HepG2 (cell line): ENCODE results near the gene PAPSS2. TPM values are rescaled to one million over a fixed set of nuclear protein-coding genes. Genes with fewer than 3 reads are reported as not detected.
A peak's percentile ranks its signal among the peaks of the same experiment; 100 is the strongest.

Source experiments
- ATAC-seq: fragments of 200-7000 bp; cut with Tn5 transposase; 3 replicates; pipeline ENCODE4 v1.9.1; 2020; ENCODE audit warnings: mild to moderate bottlenecking, moderate library complexity
- BruUV-seq: library from RNA; stranded (reverse); fragments of 400-500 nt; replicated peaks from 2 replicates; lab custom pipeline; 2021; lab: Mats Ljungman, UMichigan
- CTCF ChIA-PET: fragments of 300-600 bp; formaldehyde crosslinking; extraction: SDS; loops from one replicate; lab custom pipeline; 2021; ENCODE audit warnings: low total read pairs, inconsistent platforms, low intra/inter-chr PET ratio; lab: Yijun Ruan, JAX
- POLR2A ChIA-PET: fragments of 350-600 bp; sonication (Branson Sonifier 250); formaldehyde crosslinking; loops from one replicate; lab custom pipeline; 2020; ENCODE audit warnings: antibody characterized with exemption, inconsistent platforms; lab: Yijun Ruan, JAX
- DNase-seq: peaks from one replicate; pipeline ENCODE4 v3.0.0-alpha.2; 2015; ENCODE audit warnings: low spot score
- FAIRE-seq: peaks from 3 replicates; lab custom pipeline; 2011; peaks lifted over from hg19 to GRCh38; lab: Jason Lieb, UNC
- H2AFZ ChIP-seq: one replicate; pipeline ENCODE4 v1.6.1; 2011; ENCODE audit warnings: low read length, inconsistent platforms
- H3K27ac ChIP-seq: fragments of 300-600 bp; 3 replicates; pipeline ENCODE4 v1.8.0; 2011; ENCODE audit warnings: mixed run types, mild to moderate bottlenecking, mixed read lengths, low read length, inconsistent platforms; ENCODE audit not compliant: insufficient read depth; ENCODE audit errors: extremely low read length
- H3K27me3 ChIP-seq, 2 experiments: fragments of 200-600 bp in 1 of 2; 2 replicates in 1 of 2; 3 replicates in 1 of 2; pipeline versions ENCODE4 v1.6.0 to v1.8.0; 2011; ENCODE audit warnings: low read length in 2 of 2, mild to moderate bottlenecking in 2 of 2, moderate library complexity in 2 of 2, inconsistent platforms in 1 of 2; ENCODE audit not compliant: insufficient read depth in 2 of 2, control insufficient read depth in 1 of 2
- H3K36me3 ChIP-seq, 2 experiments: fragments of 200-600 bp in 1 of 2; replicated peaks in 1 of 2; 2 replicates in 1 of 2; 3 replicates in 1 of 2; pipeline versions ENCODE4 v1.5.1 to v1.8.0; 2011; ENCODE audit warnings: low read length in 2 of 2, inconsistent platforms in 1 of 2; ENCODE audit not compliant: insufficient read depth in 2 of 2, control insufficient read depth in 1 of 2
- H3K4me1 ChIP-seq: 2 replicates; pipeline ENCODE4 v1.5.1; 2012; ENCODE audit warnings: low read length, inconsistent platforms; ENCODE audit not compliant: insufficient read depth
- H3K4me2 ChIP-seq: 2 replicates; pipeline ENCODE4 v1.6.0; 2011; ENCODE audit warnings: low read depth, low read length, inconsistent platforms
- H3K4me3 ChIP-seq, 3 experiments: fragments of 200-600 bp in 1 of 3; sonication (generic), shearing (Covaris generic) in 1 of 3; replicated peaks in 1 of 3; 2 replicates each; pipeline ENCODE4 v1.5.1; 2011 to 2016; ENCODE audit warnings: low read length in 3 of 3, inconsistent platforms in 2 of 3, low read depth in 2 of 3, mild to moderate bottlenecking in 2 of 3, control low read depth in 1 of 3, mixed read lengths in 1 of 3; ENCODE audit not compliant: insufficient read depth in 1 of 3
- H3K79me2 ChIP-seq: one replicate; pipeline ENCODE4 v1.6.1; 2011; ENCODE audit warnings: low read length, inconsistent platforms; ENCODE audit not compliant: insufficient read depth
- H3K9ac ChIP-seq: 2 replicates; pipeline ENCODE4 v1.6.0; 2011; ENCODE audit warnings: mild to moderate bottlenecking, low read depth, low read length, inconsistent platforms; ENCODE audit not compliant: insufficient read depth
- H3K9me3 ChIP-seq: 2 replicates; pipeline ENCODE4 v1.5.1; 2012; ENCODE audit warnings: mild to moderate bottlenecking, low read length
- H4K20me1 ChIP-seq: 2 replicates; pipeline ENCODE4 v1.6.0; 2011; ENCODE audit warnings: inconsistent platforms, mild to moderate bottlenecking, low read length, moderate library complexity; ENCODE audit not compliant: insufficient read depth
- ARID5B ChIP-seq: IDR thresholded peaks from 2 replicates; pipeline ENCODE4 v1.4.0; 2020; ENCODE audit warnings: mild to moderate bottlenecking, missing genetic modification reagents
- BRCA1 ChIP-seq: sonication (generic); formaldehyde crosslinking; IDR thresholded peaks from 2 replicates; pipeline ENCODE4 v1.4.0; 2020; ENCODE audit warnings: missing genetic modification reagents
- FOXA1 ChIP-seq, 2 experiments: fragments of 450-650 bp in 1 of 2; sonication (generic) in 1 of 2; formaldehyde crosslinking in 1 of 2; IDR thresholded peaks; 2 replicates each; pipeline versions ENCODE4 v1.4.0 to v1.6.1; 2016 to 2020; ENCODE audit warnings: missing genetic modification reagents in 1 of 2
- FOXA3 ChIP-seq: IDR thresholded peaks from 2 replicates; pipeline ENCODE4 v1.6.1; 2016; ENCODE audit warnings: missing genetic modification reagents, missing compliant biosample characterization
- FOXP1 ChIP-seq, 2 experiments: fragments of 450-650 bp in 1 of 2; IDR thresholded peaks; 2 replicates each; pipeline ENCODE4 v1.6.1; 2017 to 2018; ENCODE audit warnings: antibody characterized with exemption in 1 of 2
- GFI1 ChIP-seq: sonication (generic); formaldehyde crosslinking; IDR thresholded peaks from 2 replicates; pipeline ENCODE4 v1.5.0; 2020; ENCODE audit warnings: missing genetic modification reagents, mild to moderate bottlenecking, borderline replicate concordance
- PHB2 ChIP-seq: fragments of 450-650 bp; IDR thresholded peaks from 2 replicates; pipeline ENCODE4 v1.6.1; 2018; ENCODE audit not compliant: partially characterized antibody
- RELA ChIP-seq: sonication (generic); formaldehyde crosslinking; IDR thresholded peaks from 2 replicates; pipeline ENCODE4 v1.4.0; 2020; ENCODE audit warnings: missing genetic modification reagents
- TEAD3 ChIP-seq: optimal IDR thresholded peaks from 2 replicates; pipeline ENCODE3; 2016; ENCODE audit warnings: borderline replicate concordance
- ZNF142 ChIP-seq: sonication (generic); formaldehyde crosslinking; IDR thresholded peaks from 2 replicates; pipeline ENCODE4 v1.4.0; 2020; ENCODE audit warnings: missing genetic modification reagents
- ZNF496 ChIP-seq: sonication (generic); formaldehyde crosslinking; IDR thresholded peaks from 2 replicates; pipeline ENCODE4 v1.8.1; 2023; ENCODE audit warnings: mild to moderate bottlenecking, moderate library complexity, missing genetic modification reagents; ENCODE audit not compliant: insufficient replicate concordance
- ZNF761 ChIP-seq: sonication (generic); formaldehyde crosslinking; conservative IDR thresholded peaks from 2 replicates; pipeline ENCODE4 v1.4.0; 2020; ENCODE audit warnings: mild to moderate bottlenecking, missing genetic modification reagents
- WGBS: methylation state at CpG from one replicate; pipeline ENCODE4 v1.1.6; 2017; ENCODE audit warnings: low lambda C conversion rate; 5-methylcytosine and 5-hydroxymethylcytosine counted together
- in situ Hi-C: cut with HindIII; loops from 2 replicates; pipeline ENCODE4 v1.10.0; 2017; ENCODE audit warnings: low pct_unique_long_range_greater_than_20kb; ENCODE audit not compliant: extremely low pct_ligation_motif_present
- intact Hi-C: fragments of 100-400 bp; cut with micrococcal nuclease; formaldehyde crosslinking; loops from one replicate; pipeline ENCODE4 v1.10.0; 2022; ENCODE audit not compliant: unreplicated experiment
- polyA plus RNA-seq, 8 experiments: library from polyadenylated mRNA; depleted of rRNA in 3 of 8; stranded (reverse) in 7 of 8; unstranded in 1 of 8; fragments of >200 nt; fragmentation: Illumina TruSeq in 4 of 8; extraction: Trizol in 4 of 8; gene quantifications; 2 replicates each; pipeline versions ENCODE4 v1.2.1 to v1.2.3, GENCODE V29; 2011 to 2016; ENCODE audit warnings: low read depth in 4 of 8, missing spikeins in 1 of 8, mixed read lengths in 1 of 8; ENCODE audit not compliant: insufficient read depth in 1 of 8
- total RNA-seq, 5 experiments: library from RNA; depleted of rRNA; stranded (reverse); fragments of >200 nt; fragmentation: Illumina TruSeq; extraction: Trizol; gene quantifications; 2 replicates each; pipeline ENCODE4 v1.2.3, GENCODE V29; 2016; ENCODE audit warnings: low read depth in 1 of 5

Gene PAPSS2
- total and polyA plus RNA-seq, 2 of the 13 experiments (the other 11 are each of a cell fraction or from before 2014, with no cell fraction given): 0.11 to 0.12 TPM

- no peak for TF ChIP-seq PHB2
- 0 out of 2 replicates have a peak, but pooled peaks have one; percentile 33 for TF ChIP-seq ZNF142 (CRISPR knock-in tag)
Measured at GRCh38 chr10:87618566-87619423, 40.9 kb upstream of the PAPSS2 start (continued).

- Histone ChIP-seq H3K36me3 (no peaks in the 10 kb centered on the region), H3K4me2 (peak overlapping the region; percentile 81), H3K4me3 (peak overlapping the region in 1 of 3 experiments; percentile 61; a peak in 1 of 6 replicates), H3K27me3 (no peaks in the 10 kb centered on the region; a peak in 1 of 5 replicates), H4K20me1 (no peaks in the 10 kb centered on the region), H3K4me1 (peaks cover 48% of the 10 kb centered on the region), H3K9me3 (no peaks in the 10 kb centered on the region), H3K27ac (no peak overlapping the region), H2AFZ (peak overlapping the region; percentile 65), H3K79me2 (no peaks in the 10 kb centered on the region), H3K9ac (no peak overlapping the region)
- CTCF ChIA-PET: no interaction called here
- in situ Hi-C loops (no loop called here), intact Hi-C loops (loop anchor here (10.0 kb wide), 1 partner anchor 85 kb away; no protein-coding TSS in a partner anchor)
- BruUV-seq: no TSS peak
- POLR2A ChIA-PET: interaction anchor here (1.3 to 1.6 kb wide), 2 partner anchors 24 to 119 kb away, joined by 3 to 4 read pairs; no protein-coding TSS in a partner anchor
- DNase-seq (peak; percentile 46), ATAC-seq (peak; percentile 18), FAIRE-seq (no peak)
- WGBS: 8% methylated on average over 5 of the region's 5 CpGs
- TF ChIP-seq ZNF496 (no peak), FOXA3 (peak; percentile 20; the same call in 1 of the 2 replicates), ZNF761 (no peak), FOXA1 (IDR thresholded peaks at IDR 0.05) (no peak), FOXA1 (CRISPR knock-in tag; IDR thresholded peaks at IDR 0.05) (peak; percentile 60), BRCA1 (CRISPR knock-in tag) (no peak), TEAD3 (CRISPR knock-in tag) (peak; percentile 63), FOXP1 (IDR thresholded peaks at IDR 0.05) (no peak), FOXP1 (CRISPR knock-in tag; IDR thresholded peaks at IDR 0.05) (peak; percentile 39; the same call in 1 of the 2 replicates), RELA (CRISPR knock-in tag) (no peak), GFI1 (CRISPR knock-in tag) (no peak), ARID5B (0 out of 2 replicates have a peak, but pooled peaks have one; percentile 28)
Measured at GRCh38 chr10:87619705-87620104, 40.0 kb upstream of the PAPSS2 start.
